HG02885 (cell line): ENCODE data around the gene CHST13.

Experiments used
- ATAC-seq: cut with Tn5 transposase; IDR thresholded peaks from one replicate; pipeline ENCODE4 v1.9.1; 2021; ENCODE audit warnings: mild to moderate bottlenecking; ENCODE audit not compliant: unreplicated experiment, poor library complexity

The CHST13 gene

DNA sequence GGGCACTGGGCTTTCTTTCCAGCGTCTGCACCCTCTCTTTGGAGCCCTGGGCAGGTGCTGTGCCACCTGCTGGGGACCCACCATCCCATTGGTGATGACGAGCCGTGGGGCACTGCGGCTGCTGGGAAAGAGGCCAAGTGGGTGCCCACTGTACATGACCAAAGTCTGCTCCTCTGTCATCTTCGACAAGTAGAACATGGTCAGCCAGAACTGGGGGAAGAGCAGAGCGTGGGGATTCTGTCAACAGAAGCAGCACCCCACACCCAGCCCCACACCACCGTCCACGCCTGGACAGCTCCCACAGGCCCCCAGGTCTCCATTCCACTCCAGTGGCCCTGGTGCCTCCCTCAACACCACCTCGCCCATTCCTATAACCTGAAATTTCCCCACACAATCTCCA, 16.1 kb upstream of the CHST13 start:
- ATAC-seq, result no peak

DNA sequence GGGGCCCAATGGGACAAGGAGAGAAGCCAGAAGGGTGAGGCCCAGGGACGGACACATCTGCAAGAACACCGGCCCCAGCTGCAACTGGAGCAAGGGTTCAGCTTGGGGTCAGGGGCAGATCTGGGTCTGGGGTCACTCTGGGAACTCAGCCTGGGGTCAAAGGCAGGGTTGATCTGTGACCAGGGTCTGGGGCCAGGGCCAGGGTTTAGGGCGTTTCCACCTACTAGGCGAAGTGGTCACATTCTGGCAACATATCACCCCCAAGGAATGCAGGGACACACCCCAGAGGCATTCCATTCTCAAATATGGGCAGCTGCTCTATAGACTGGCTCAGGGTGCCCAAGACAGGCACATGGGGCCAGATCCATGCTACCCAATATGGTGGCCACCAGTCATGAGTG, 15.4 kb upstream of the CHST13 start:
- ATAC-seq, result no peak

DNA sequence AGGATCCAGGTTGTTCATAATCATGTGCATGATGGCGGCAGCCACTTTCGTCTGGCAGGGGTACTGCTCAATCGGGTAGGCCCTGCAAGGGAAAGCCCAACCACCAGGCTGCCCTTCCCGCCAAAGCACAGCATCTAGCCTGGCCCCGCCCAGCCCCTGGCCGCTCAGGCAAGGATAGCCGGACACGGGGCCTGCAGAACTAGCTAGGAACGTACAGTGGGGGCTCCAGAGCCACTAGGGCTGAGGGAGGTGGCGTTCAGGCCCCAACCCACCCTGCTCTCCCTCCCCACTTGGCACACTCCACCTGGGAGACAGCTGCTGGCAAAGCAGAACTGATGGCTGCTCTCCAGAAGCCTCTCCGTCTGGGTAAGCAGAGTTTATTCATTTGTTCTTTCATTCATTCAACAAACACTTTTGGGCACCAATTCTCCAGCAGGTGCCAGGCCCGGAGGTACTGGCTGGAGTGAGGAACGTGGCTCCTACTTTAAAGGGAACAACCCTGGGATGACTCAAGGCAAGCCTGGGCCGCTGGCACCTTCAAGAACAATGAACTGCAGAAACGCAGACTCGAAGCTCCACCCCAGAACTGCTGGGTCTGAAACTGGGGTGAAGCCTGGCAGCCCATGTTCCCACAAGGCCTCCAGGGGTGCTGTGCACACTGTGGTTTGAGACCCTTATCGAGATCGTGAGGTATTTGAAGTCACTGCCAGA, 14.2 kb upstream of the CHST13 start:
- no peak for ATAC-seq

DNA sequence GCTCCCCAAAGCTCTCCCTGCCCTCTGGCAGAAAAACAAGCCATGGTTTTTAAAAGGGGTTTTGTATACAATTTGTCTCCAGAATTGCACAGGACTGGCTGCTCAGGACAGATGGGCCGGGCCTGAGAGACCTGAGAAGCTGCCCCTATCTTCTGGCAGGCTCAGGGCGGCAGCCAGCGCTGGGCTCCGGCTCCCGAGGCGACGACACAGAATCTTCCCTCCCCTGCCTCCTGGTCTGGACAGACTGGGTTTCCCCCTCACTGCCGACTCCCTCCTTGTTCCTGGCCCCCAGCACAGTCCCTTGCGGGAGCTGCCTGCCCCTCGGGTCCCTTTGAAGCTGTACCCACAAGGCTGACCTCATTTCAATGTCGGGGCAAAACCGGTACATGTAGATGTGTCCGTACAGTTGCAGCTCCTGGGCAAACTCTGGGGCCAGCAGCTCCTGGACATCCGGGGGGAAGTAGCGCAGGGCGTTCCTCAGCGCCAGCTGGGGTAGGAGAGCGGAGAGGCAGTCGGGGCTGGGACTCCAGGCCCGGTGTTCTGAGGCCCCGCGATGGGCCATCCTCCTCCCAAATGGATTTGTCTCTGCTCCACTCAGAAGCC, 13.5 kb upstream of the CHST13 start:
- no peak for ATAC-seq

DNA sequence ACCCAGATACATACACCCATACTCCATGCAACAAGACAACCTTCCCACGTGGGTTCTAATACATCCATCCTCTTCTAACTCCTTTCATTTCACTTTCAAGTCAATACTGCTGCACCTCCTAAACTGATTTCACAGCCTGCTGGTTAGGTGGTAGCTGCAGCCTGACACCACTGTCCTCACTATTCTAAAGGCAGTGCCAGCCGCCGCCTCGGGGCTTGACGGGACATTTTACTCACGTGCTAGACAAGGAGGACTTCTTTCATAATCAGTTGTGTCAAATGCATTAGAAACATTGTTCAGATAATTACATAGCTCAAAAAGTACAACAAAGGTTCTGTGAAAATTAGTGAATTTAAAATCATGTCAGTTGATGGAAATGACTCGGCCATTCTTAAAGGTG, 12.7 kb upstream of the CHST13 start:
- no peak for ATAC-seq

DNA sequence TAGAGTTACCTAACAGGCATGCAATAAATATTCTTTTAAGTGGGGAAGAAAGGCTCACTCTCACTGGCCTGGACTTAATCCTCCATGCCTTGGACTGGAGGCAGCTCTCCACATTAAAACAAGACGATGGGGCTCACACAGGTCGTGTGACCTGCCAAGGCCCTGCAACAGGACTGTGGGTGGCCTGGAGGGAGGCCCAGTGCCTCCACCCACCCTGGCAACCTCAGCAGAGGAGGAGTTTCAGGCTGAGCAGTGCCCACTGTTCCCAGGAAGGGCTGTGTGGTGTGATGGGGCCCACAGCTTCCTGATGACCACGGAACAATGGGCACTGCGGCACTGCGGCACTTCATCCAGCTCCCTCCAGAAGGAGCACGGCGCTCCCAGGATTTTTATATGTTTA, 11.9 kb upstream of the CHST13 start:
- no peak for ATAC-seq

DNA sequence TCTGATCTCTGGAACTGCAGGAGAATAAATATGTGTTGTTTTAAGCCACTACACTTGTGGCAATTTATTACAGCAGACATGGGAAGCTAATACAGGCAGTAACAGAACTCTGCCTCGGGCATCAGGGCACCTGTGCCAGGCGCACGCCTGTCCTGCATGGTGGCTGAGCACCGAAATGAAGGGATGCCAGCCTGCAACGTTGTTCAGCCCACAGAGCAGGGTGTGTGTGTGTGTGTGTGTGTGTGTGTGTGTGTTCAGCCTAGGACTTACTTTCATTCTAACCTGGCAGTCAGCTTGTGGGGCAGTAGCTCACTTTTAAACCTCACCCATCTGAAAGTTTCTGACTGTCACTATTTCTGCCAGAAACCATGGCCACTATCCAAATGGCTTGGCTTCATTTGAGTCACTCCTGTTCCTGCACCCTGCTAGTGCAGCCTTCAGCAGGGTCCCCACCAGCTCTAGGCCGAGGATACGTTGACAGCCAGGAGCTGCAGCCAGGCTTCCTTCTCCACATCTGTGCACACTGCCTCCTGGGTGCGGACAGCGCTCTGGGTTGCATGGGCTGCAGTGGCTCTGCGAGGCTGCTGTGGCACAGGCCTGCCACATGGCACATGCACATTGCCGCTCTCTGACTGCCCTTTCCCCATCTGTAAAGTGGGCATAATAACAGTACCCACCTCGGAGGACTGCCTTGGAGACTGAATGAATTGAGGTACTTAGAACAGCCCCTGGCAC, 10.9 kb upstream of the CHST13 start:
- no peak for ATAC-seq

DNA sequence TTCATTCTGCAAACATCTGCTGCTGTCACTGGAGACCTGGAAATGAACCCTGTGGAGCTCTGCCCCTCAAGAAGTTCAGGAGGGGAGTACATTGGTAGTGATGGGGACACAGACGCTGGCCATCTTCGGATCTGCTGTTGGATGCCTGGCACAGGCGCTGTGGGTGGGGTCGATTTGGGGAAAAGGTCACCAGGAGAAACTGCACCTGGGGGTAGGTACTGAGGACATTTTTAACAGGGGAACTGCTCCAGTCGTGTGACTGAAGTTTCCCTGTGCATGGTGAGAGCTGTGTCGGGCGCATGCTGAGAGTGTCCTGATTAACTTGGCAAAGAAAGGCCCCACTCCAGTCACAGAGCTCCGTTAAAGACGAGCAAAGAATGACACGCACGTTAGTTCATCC, 9.8 kb upstream of the CHST13 start:
- no peak for ATAC-seq

DNA sequence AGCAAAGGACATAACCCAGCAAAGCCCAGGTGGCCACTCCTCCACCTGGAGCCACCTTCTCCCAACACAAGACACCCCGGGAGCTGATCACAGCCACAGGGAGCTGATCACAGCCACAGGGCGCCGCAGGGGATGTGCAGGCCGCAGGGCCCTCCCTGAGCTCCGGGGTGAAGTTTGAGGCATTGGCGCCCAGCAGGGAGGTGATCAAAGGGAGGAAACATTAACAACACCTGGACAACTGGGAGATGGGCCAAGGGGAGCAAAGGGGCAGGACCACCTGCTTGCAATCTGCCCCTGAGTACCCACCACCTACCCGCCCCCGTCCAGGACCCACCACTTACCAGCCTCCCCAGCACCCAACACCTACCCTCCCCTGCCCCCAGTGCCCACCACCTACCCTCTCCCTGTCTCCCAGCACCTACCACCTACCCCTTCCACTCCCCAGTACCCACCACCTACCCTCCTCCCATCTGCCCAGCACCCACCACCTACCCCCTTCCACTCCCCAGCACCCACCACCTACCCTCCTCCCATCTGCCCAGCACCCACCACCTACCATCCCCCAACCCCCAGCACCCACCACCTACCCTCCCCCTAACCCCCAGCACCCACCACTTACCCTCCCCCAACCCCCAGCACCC, 8.8 kb upstream of the CHST13 start:
- ATAC-seq, result no peak

DNA sequence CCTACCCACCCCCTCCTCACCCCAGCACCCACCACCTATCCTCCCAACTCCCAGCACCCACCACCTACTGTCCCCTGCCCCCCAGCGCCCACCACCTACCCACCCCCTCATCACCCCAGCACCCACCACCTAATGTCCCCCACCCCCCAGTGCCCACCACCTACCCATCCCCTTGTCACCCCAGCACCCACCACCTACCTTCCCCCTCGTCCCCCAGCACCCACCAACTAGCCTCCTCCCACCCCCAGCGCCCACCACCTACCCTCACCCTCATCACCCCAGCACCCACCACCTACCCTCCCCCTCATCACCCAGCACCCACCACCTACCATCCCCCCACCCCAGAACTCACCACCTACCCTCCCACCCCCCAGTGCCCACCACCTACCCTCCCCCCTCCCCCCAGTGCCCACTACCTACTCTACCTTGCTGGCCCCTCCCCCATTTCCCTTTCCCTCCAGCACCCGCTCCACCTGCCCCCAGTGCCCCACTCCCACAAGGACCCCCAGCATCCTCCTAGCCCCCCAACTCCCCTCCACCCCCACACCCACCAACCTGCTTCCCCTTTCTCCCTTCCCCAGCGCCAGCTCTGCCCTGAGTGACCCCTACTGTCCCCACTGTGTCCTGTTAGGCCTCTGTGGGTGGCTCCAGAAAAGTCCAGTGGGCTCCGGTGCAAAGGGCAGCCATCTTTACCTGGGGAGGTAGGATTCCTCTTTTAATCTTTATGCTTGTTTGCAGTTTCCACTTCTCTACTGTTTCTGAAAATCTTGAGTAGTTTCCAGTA, 7.6 kb upstream of the CHST13 start:
- ATAC-seq, result no peak

DNA sequence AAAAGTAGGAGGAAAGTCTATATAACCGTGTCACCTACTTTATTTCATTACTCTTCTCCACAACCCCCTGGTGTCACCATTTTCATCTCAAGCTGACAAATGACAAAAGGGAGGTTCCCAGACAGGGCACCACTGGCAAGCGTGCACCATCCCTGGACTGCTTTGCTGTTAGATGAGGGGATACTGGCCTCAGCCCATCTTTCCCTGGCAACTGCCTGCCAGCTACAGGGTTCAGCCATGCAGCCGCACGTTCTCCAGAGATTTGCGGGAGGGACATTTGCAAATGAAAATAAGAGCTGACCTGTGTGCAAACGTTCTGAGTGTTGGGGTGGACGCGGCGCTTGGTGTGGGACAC, 7.0 kb upstream of the CHST13 start:
- ATAC-seq, result no peak

DNA sequence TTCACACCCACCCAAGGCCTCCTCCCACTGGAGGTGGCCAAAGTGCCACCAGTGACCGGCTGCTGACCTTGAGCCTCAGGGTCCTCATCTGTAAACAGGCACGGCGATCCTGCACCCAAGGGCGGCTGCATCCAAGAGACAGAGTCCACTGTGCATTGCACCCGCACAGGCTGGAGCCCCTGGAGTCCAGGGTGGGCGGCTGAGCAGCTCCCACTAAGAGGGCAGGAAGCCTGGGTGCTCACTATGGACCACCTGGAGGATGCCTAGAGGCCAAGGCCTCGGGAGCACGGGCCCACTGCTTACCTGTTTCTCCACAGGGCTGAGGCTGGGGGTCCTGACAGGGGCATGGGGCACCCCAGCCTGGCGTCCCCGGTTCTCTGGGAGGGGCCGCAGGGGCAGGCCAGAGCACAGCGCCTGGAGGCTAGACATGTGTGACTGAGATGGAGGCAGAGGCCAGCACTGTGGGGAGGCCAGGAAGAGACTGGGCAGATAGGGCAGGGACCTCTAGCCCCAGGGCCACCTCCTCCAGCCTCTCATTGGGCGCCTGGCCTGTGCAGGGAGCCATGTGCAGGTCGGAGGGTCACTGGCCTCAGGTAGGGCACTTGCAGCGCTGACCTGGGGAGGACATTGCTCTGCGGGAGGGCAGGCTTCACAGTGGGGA, 6.5 kb upstream of the CHST13 start, which contains the start of gene UROC1:
UROC1 (minus strand) TSS at position 483 of the 661 bp plus-strand sequence; CDS start at position 429, 54 bp downstream.
- ATAC-seq, result no peak

DNA sequence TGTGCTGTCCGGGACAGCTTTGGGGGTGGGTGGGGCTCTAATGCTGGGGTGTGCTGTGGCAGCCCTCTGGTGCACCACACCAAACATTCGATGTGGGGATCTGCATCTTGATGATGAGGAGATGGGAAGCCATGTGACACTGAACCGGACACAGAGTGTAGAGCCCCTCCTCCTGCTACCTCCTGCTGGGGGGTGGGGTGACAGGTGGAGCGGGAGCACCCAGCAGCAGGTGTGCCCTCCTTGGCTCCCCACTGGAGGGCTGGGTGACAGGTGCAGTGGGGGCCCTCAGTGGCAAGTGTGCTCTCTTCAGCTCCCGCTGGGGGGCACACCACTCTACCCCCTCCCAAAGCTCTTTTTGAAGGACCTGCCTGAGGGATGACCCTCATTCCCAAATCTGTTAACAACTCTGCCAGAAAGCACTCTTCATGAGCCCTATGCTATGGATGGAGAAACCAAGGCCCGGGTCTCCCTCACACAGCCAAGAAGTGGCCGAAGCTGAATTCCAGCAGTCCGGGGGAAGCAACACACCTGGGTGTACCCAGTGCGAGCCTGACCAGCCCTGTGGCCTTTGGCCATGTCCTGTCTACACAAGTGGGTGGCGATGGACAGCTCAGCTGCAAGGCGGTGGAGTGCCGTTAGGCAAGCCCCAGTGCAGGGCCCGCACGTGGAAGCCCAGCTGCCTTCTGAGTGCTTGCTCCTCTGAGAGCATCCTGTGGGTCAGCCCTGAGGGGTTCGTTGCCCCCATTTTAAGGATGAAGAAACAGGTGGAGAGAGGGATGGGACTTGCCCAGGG, 5.8 kb upstream of the CHST13 start:
- ATAC-seq, result no peak

DNA sequence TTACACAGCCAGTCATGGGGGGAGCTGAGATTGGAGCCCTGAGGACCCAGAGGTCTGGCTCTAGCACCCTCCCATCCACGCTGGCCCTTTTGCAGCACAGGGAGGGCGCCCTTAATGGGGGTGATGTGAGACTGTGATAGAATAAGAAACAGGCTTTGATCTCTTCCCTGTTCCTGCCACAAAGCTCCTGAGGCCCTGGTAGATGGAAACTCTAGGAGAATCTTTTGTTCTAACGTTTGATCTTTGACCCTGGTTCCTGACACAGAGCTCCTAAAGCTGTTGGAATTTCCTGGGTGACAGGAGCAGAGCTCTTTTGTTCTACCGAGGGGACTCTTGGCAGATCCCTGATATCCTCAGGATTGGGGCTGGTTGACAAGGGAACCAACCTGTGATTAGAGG, 5.2 kb upstream of the CHST13 start:
- ATAC-seq, result no peak

DNA sequence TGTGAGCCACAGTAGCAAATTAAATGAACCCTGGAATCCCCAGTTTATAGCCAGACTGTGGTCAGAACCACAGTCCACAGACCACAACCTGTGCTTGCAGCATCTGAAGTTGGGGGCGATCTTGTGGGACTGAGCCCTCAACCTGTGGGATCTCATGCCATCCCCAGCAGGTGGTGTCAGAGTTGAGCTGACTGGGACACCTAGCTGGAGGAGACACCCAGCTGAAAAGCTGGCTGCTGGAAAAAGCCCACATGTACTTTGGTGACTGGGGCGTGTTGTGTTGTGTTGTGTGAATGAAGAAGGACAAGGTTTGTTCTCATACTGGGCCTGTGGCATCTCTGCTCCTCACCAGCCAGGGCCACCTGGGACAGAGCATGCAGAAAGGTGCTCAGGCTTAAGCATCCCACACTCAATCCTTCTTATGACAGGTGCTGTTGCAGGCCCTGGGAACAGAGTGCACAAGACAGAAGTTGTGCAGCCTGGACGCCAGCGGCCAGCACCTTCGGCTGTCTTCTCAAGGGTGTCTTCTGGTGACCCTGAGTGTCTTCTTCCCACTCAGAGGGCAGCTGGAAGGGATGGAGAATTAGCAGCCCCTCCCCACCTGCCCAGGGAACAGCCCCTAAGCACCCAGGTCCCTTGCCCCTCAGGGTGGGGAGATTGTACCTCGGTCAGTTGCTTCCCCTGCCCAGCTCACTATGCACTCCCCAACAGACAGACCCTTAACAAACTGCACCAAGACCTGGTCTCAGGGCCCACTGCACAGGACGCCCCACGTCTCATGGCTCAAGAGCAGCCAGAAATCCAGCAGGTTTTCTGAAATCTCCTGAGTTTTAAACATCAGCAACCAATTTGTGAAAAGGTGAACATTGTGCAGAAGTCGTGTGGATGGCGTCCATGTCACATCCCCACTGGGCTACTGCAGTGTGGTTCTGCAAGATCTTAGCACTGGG, 4.2 kb upstream of the CHST13 start:
- ATAC-seq, result no peak

DNA sequence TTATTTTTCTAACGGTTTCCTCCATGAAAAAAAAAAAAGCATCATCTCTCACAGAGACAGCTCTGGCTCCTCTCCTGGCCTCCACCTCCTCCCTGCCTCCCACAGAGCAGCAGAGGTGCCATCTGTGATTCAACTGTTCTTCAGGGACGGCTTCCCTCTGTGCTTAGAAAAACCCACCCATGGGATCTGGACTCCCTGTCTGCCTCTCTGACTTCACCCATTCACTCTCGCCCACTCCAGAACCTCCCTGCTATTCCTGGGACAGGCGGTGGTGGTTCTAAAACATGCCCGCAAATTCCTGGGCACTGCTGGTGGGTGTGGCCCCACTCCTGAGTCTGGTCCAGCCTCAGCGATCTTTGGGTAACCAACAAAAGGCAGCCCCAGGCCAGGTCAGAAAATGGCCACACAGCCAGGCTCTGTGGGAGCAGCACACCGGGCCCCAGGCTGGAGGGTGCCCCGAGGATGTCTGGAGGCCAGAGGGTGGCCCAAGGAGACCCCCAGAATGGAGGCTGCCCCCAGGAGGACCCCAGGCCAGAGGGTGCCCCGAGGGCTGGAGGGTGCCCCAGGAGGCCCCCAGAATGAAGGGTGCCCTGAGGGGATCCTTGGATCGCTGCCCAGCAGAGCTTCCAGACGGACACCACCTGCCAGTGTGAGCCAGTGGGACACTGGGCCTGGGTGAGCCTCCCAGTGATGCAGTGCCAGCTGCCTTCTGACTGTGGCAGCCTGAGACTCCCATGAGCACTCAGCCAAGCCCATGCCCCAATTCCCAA, 2.6 kb upstream of the CHST13 start:
- ATAC-seq, result no peak

DNA sequence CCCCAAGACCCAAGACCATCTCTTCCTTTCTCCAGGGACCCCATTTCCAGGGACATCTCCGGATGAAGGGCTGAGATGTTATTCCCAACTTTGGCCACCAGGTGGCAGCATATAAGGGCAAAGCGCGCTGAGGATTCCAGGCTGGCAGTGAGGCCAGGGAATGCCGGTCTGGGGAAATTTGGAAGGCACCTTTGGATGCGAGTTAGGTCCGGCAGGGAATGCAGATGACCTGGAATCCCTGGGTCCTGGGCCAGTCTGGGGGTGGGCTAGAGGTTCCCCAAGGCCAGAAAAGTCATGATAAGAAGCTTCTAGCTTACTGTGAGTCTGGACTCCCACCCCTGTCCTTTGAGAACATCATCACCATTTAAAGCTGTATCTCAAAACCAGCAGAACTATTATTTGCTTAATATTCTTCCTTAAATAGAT, 1.6 kb upstream of the CHST13 start:
- no peak for ATAC-seq
